Activated CD8-positive, alpha-beta T cell treated with anti-CD3 and anti-CD28 coated beads for 36 hours (primary cell): Measurements from ENCODE around the gene GALNT17. TPM values are rescaled to one million over a fixed set of nuclear protein-coding genes. Genes with fewer than 3 reads are reported as not detected.

Experiments
- ATAC-seq: fragments of 200-7000 bp; cut with Tn5 transposase; one replicate; pipeline ENCODE4 v1.10.0; 2021; ENCODE audit warnings: mild to moderate bottlenecking, moderate library complexity
- CTCF ChIA-PET: fragments of 350-600 bp; sonication (Branson Sonifier 250); formaldehyde crosslinking; loops from one replicate; lab custom pipeline; 2021; ENCODE audit warnings: antibody characterized with exemption; lab: Charles Lee
- POLR2A ChIA-PET: fragments of 350-600 bp; sonication (Branson Sonifier 250); formaldehyde crosslinking; loops from one replicate; lab custom pipeline; 2021; ENCODE audit warnings: antibody characterized with exemption; lab: Charles Lee
- DNase-seq: peaks from one replicate; pipeline ENCODE4 v3.0.0-alpha.2; 2020
- H3K27ac Mint-ChIP-seq: one replicate; pipeline ENCODE4 v1.8.0; 2021; ENCODE audit warnings: mild to moderate bottlenecking, mixed read lengths
- H3K27me3 Mint-ChIP-seq: one replicate; pipeline ENCODE4 v1.8.0; 2021; ENCODE audit warnings: mixed read lengths
- H3K36me3 Mint-ChIP-seq: one replicate; pipeline ENCODE4 v1.8.0; 2021; ENCODE audit warnings: low read depth, mixed read lengths
- H3K4me1 Mint-ChIP-seq: one replicate; pipeline ENCODE4 v1.8.0; 2021; ENCODE audit warnings: low read depth, mixed read lengths
- H3K4me3 Mint-ChIP-seq: one replicate; pipeline ENCODE4 v1.8.0; 2021; ENCODE audit warnings: mild to moderate bottlenecking, moderate library complexity, mixed read lengths
- H3K9me3 Mint-ChIP-seq: one replicate; pipeline ENCODE4 v1.8.0; 2021; ENCODE audit warnings: mixed read lengths
- CTCF ChIP-seq: fragments of 200-600 bp; IDR thresholded peaks from one replicate; pipeline ENCODE4 v1.8.0; 2022; ENCODE audit warnings: antibody characterized with exemption, mild to moderate bottlenecking
- intact Hi-C: fragments of 100-400 bp; cut with micrococcal nuclease; formaldehyde crosslinking; loops from one replicate; pipeline ENCODE4 v1.10.0; 2022
- total RNA-seq, 2 experiments: library from RNA; stranded (reverse); gene quantifications; one replicate each; pipeline ENCODE4 v1.2.3, GENCODE V29; 2021

GALNT17 gene
- total RNA-seq, 2 experiments from 2014 or later: not detected

GRCh38 chr7:71539615-71540014, 407.7 kb downstream of the GALNT17 start:
- Mint-ChIP-seq H3K27me3 (no peaks in the 10 kb centered on the region), H3K9me3 (peaks cover 7% of the 10 kb centered on the region), H3K27ac (no peak overlapping the region), H3K4me1 (no peaks in the 10 kb centered on the region), H3K4me3 (no peak overlapping the region), H3K36me3 (no peaks in the 10 kb centered on the region)
- ChIA-PET CTCF (no interaction called here), POLR2A (no interaction called here)
- no peak for TF ChIP-seq CTCF
- intact Hi-C loops: no loop called here
- ATAC-seq: no peak
- no peak for DNase-seq

GRCh38 chr7:71541707-71542353, 409.9 kb downstream of the GALNT17 start:
- POLR2A ChIA-PET: no interaction called here
- no peak overlapping the region for H3K4me3 Mint-ChIP-seq

GRCh38 chr7:71543396-71543795, 411.5 kb downstream of the GALNT17 start:
- Mint-ChIP-seq H3K27me3 (no peaks in the 10 kb centered on the region), H3K4me1 (no peaks in the 10 kb centered on the region), H3K27ac (no peak overlapping the region), H3K4me3 (no peak overlapping the region), H3K36me3 (no peaks in the 10 kb centered on the region), H3K9me3 (peaks cover 4% of the 10 kb centered on the region)
- CTCF ChIA-PET: no interaction called here
- intact Hi-C loops: no loop called here
- no peak for DNase-seq
- no peak for TF ChIP-seq CTCF
- POLR2A ChIA-PET: no interaction called here
- no peak for ATAC-seq

More at GRCh38 chr7:71541707-71542353, 409.9 kb downstream of the GALNT17 start:
- intact Hi-C loops: no loop called here
- DNase-seq (no peak), ATAC-seq (no peak)
- no peak for TF ChIP-seq CTCF
- CTCF ChIA-PET: no interaction called here
- Mint-ChIP-seq H3K4me1 (no peaks in the 10 kb centered on the region), H3K27me3 (no peaks in the 10 kb centered on the region), H3K27ac (no peak overlapping the region), H3K36me3 (no peaks in the 10 kb centered on the region), H3K9me3 (peaks cover 5% of the 10 kb centered on the region)

- no peaks in the 10 kb centered on the region for H3K27me3 Mint-ChIP-seq
- H3K9me3 Mint-ChIP-seq: peaks cover 5% of the 10 kb centered on the region
- no peak overlapping the region for H3K4me3 Mint-ChIP-seq
- ChIA-PET POLR2A (no interaction called here), CTCF (no interaction called here)
- ATAC-seq (no peak), DNase-seq (no peak)
- no peaks in the 10 kb centered on the region for H3K36me3 Mint-ChIP-seq
- H3K27ac Mint-ChIP-seq: no peak overlapping the region
- intact Hi-C loops: no loop called here
- no peak for TF ChIP-seq CTCF
- H3K4me1 Mint-ChIP-seq: no peaks in the 10 kb centered on the region
Measured at GRCh38 chr7:71544816-71545215, 412.9 kb downstream of the GALNT17 start.

- DNase-seq (no peak), ATAC-seq (no peak)
- H3K27me3 Mint-ChIP-seq: no peaks in the 10 kb centered on the region
- H3K4me3 Mint-ChIP-seq: no peak overlapping the region
- peaks cover 3% of the 10 kb centered on the region for H3K36me3 Mint-ChIP-seq
- no peak for TF ChIP-seq CTCF
- intact Hi-C loops: no loop called here
- ChIA-PET CTCF (no interaction called here), POLR2A (no interaction called here)
- H3K27ac Mint-ChIP-seq: no peak overlapping the region
- peaks cover 11% of the 10 kb centered on the region for H3K9me3 Mint-ChIP-seq
- no peaks in the 10 kb centered on the region for H3K4me1 Mint-ChIP-seq
Measured at GRCh38 chr7:71547426-71547825, 415.5 kb downstream of the GALNT17 start.
